HEK293 (cell line): ENCODE results near the gene DCAF10.

Experiments used
- KLF1 ChIP-seq: fragments of 450-650 bp; formaldehyde crosslinking; IDR thresholded peaks from 2 replicates; pipeline ENCODE4 v1.5.1; 2016; ENCODE audit warnings: missing biosample characterization, missing genetic modification characterization
- ZBTB20 ChIP-seq: fragments of 450-650 bp; formaldehyde crosslinking; IDR thresholded peaks from 2 replicates; pipeline ENCODE4 v1.5.1; 2016; ENCODE audit warnings: missing biosample characterization, missing genetic modification characterization
- ZNF302 ChIP-seq: fragments of 450-650 bp; formaldehyde crosslinking; IDR thresholded peaks from 2 replicates; pipeline ENCODE4 v1.5.1; 2016; ENCODE audit warnings: missing biosample characterization, missing genetic modification characterization, low read depth
- TF ChIP-seq, protein P1 (sequence below): fragments of 450-650 bp; formaldehyde crosslinking; IDR thresholded peaks from 2 replicates; pipeline ENCODE4 v1.5.1; 2016; ENCODE audit warnings: missing biosample characterization, missing genetic modification characterization

DNA sequence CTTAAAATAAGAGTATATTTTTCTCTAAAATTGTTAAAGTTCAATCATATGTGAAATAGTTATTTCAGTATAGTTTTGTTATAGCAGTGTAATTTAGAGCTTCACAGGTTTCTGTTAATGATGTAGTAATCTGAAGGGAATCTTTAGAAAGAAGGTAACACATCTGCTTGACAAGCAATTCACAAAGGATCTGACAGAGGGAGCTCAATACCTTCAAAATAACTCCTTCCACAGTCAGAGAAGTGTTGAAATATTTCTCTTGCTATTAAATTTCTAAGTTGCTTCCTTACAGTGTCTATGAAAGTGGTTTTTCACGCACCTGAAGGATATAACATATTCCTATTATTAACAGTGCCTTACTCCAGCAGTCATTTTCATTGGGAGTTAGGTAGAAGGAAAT lies 58.4 kb downstream of the DCAF10 start:
- TF ChIP-seq, protein P1, sequence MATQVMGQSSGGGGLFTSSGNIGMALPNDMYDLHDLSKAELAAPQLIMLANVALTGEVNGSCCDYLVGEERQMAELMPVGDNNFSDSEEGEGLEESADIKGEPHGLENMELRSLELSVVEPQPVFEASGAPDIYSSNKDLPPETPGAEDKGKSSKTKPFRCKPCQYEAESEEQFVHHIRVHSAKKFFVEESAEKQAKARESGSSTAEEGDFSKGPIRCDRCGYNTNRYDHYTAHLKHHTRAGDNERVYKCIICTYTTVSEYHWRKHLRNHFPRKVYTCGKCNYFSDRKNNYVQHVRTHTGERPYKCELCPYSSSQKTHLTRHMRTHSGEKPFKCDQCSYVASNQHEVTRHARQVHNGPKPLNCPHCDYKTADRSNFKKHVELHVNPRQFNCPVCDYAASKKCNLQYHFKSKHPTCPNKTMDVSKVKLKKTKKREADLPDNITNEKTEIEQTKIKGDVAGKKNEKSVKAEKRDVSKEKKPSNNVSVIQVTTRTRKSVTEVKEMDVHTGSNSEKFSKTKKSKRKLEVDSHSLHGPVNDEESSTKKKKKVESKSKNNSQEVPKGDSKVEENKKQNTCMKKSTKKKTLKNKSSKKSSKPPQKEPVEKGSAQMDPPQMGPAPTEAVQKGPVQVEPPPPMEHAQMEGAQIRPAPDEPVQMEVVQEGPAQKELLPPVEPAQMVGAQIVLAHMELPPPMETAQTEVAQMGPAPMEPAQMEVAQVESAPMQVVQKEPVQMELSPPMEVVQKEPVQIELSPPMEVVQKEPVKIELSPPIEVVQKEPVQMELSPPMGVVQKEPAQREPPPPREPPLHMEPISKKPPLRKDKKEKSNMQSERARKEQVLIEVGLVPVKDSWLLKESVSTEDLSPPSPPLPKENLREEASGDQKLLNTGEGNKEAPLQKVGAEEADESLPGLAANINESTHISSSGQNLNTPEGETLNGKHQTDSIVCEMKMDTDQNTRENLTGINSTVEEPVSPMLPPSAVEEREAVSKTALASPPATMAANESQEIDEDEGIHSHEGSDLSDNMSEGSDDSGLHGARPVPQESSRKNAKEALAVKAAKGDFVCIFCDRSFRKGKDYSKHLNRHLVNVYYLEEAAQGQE (tag by site-specific recombination), result no peak
- TF ChIP-seq KLF1 (no peak), ZBTB20 (tag by site-specific recombination) (no peak), ZNF302 (tag by site-specific recombination) (no peak)
